ENCODE data around the gene UHRF1.
A peak's percentile ranks its signal among the peaks of the same experiment; 100 is the strongest.

Gene UHRF1

DNA sequence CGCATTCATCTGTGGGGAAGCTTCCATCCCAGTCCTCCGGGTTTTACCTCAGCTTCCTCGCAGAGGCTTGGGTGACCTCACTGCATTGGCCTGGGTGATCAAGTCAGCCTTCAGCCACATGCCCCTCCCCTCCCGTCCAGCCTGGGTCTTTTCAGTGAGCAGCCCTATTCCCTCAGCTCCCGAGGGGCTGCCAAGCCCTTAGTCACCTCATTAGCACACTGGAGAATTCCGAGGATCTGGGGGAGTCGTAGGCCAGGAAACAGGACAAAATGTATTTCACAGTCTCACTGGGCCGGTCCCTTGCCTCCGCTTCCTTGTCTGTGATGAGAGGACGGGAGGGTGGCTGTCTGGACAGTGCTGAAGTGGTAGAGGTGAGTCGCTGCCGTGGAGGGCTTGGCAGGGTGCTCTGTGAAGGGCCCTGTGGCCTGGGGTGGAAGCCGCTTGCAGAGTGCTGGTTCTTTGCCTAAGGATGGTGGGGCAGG lies 79.5 kb downstream of the UHRF1 start:
- peak; percentile 96 for DNase-seq (ENCODE audit: low read depth, low spot score)

DNA sequence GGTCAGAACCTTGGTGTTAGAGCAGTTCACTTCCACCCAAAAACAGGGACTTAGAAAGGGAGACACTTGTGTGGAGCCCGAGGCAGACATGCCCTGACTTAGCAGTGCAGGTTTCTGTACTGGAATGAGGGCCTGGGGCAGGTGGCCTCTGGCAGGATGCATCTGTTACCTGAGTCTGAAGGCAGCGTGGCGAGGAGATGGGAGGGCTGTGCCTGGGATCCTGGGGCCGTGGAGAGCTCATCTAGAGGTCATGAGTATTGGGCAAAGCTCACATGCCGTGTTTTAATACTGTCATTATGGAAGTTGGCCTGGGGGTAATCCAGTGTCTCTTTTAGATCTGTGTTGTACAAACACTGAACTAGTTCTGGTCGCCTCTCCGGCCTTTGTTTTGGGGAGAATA lies 81.0 kb downstream of the UHRF1 start:
- no peak for DNase-seq (ENCODE audit: low read depth, low spot score)

DNA sequence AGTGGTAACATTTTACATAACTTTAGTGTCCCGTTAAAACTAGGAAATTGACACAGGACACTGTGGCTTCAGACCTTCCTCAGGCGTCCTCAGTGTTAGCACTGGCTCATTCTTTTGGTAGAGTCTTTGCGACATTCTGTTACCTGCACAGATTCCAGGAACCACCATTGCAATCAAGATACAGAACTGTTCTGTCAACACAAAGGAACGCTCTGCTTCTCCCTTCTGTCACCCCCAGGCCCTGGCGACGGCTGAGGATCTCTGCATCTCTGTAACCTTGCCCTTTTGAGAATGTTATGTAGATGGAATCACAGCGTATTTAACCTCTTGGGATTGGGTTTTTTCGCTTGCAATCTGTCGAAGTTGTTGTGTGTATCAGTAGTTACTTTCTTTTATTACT lies 82.2 kb downstream of the UHRF1 start:
- no peak for DNase-seq (ENCODE audit: low read depth, low spot score)

DNA sequence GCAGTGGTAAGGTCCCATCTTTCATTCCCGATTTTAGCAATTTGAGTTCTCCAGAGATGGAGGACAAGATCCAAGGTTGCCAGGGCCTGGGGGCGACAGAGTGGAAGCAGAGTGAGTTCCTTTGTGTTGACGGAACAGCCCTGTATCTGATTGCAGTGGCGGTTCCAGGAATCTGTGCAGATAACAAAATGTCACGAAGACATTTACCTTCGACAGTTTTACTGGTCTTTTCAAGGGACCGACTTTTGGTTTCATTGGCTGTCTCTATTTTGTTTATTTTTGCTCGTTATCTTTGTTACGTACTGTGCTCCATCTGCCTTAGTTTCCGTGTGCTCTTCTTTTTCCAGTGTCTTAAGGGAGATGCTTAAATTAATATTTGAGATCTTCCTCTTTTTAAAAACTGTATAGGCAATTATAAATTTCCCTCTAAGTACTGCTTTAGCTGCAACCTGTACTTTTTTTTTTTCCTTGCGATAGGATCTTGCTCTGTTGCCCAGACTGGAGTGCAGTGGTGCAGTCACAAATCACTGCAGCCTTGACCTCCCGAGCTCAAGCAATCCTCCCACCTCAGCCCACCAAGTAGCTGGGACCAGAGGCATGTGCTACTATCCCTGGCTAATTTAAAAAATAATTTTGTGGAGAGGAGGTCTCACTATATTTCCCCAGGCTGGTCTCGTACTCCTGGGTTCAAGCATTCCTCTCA lies 82.8 kb downstream of the UHRF1 start:
- no peak for DNase-seq (ENCODE audit: low read depth, low spot score)

DNA sequence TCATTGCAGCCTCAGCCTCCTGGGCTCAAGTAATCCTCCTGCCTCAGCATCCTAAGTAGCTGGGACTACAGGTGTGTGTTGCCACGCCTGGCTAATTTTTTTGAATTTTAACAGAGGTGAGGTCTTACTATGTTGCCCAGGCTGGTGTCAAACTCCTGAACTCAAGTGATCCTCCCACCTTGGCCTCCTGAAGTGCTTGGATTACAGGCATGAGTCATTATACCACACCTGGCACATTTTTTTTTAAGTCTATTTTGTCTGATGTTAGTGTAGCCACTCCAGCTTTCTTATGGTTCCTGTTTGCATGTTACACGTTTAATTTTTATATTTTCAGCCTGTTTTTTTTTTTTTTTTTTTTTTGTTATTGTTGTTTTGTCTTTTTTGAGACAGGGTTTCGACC lies 84.4 kb downstream of the UHRF1 start:
- DNase-seq (ENCODE audit: low read depth, low spot score): no peak

DNA sequence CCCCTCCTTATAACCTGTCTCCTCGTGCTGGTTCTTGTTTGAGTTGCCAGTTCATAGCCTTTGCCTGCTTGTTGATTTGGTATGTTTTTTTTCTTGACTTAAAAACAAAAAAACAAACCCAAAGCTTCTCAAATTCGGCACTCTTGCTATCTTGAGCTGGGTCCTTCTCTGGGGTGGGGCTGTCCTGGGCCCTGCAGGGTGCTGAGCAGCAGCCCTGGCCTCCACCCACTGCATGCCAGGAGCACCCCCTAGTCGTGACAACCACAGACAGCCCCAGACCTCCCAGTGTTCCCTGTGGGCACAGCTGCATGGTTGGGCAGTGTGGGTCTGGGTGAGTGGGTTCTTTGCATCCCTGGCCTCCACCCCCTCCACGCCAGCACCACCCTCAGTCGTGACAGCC lies 87.4 kb downstream of the UHRF1 start:
- DNase-seq (ENCODE audit: low read depth, low spot score): no peak

DNA sequence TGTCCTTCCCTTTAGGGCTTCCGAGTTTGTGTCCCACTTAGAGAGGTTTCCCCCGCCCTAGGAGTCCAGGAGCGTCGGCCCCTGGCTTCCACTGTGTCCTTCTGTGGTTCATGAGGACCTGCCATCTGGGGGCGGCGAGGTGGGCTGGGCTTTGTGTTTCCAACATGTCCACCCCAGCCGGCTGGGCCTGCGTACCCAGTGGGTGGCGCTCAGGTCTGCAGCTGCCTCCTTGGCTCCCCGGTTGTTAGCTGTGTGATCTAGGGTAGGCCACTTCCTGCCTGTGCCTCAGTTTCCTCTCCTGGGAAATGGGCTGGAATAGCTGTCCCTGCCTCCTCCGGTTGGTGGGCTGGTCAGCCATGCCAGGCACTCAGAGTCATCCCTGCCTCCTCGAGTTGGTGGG lies 88.0 kb downstream of the UHRF1 start:
- no peak for DNase-seq (ENCODE audit: low read depth, low spot score)

DNA sequence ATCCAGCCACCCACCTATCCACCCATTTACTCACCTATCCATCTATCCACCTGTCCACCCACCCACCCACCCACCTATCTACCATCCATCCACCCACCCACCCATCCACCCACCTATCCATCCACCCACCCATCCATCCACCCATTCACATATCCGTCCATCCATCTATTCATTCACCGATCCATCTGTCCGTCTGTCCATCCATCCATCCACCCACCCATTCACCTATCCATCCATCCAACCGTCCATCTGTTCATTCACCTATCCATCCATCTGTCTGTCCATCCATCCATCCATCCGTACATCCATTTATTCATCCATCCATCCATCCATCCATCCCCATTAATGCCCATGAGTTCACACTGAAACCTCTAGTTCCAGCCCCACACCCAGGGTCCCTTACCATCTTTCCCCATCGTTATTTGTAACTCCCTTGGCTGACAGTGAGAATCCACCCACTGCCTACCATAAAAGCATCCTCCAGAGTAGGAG lies 90.9 kb downstream of the UHRF1 start:
- DNase-seq (ENCODE audit: low read depth, low spot score): no peak

DNA sequence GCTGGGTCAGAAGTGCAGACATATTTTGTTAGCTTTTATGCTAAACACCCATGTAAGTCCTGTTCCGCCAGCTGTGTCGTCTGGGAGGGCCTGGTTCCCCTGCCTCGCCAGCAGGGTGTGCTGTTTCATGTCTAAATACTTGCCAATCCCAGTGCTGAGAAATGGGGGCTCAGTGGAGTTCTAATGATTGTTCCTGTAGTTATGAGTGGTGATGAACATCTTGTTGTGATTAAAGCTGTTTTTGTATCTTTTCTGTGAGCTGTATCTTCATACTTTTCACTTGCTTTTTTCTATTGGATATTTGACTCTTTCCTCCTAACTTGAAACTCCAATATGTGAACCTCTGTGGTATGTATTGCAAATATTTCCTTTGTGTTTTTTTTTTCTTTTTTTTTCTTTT lies 92.3 kb downstream of the UHRF1 start:
- peak; percentile 53 for DNase-seq (ENCODE audit: low read depth, low spot score)

DNA sequence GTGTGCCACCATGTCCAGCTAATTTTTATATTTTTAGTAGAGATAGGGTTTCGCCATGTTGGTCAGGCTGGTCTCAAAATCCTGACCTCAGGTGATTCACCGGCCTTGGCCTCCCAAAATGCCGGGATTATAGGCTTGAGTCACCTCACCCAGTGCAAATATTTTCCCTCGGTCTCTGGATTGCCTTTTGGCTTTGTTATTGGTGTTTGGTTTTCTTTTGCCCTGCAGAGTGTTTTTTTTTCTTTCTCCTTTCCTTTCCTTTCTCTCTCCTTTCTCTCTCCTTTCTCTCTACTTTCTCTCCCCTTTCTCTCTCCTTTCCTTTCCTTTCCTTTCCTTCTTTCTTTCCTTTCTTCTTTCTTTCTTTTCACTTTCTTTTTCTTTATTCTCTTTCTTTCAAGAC lies 92.8 kb downstream of the UHRF1 start:
- DNase-seq (ENCODE audit: low read depth, low spot score): peak; percentile 68

DNA sequence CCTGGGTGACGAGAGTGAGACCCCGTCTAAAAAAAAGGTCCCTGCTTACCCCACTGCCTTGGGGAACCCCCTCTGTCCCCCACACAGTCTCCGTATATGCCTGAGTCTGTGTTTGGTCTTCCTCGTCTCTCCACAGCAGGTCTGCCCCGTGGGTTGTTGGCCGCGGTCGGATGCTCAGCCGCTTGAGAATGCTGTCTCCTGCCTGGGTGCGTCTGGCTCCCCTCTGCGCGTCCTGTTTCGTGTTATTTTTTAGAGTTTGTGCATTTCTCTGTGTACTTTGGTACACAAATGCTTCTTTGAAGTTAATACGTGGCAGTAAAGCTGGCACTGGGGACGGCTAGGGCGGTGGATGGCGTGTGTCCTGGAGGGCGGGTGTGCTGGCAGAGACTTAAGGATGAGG lies 94.5 kb downstream of the UHRF1 start:
- no peak for DNase-seq (ENCODE audit: low read depth, low spot score)

DNA sequence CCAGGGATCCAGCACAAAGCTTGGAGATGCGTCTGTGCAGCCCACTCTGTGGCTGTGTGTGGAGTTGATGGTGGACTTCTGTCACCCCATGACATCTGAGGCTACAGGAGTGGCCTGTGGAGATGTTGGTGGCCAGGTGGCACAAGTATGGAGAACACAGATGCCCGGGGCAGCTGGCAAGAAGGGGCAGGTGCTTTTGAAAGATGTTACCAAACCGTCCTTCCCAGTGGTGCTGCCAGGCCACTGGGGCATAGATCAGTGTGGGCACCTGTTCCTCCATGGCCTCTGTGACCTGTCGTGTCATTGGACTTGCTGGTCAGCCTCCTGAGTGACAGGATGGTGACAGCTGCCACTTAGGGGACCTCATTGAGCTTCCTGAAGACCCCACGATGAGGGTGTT lies 95.8 kb downstream of the UHRF1 start:
- no peak for DNase-seq (ENCODE audit: low read depth, low spot score)

DNA sequence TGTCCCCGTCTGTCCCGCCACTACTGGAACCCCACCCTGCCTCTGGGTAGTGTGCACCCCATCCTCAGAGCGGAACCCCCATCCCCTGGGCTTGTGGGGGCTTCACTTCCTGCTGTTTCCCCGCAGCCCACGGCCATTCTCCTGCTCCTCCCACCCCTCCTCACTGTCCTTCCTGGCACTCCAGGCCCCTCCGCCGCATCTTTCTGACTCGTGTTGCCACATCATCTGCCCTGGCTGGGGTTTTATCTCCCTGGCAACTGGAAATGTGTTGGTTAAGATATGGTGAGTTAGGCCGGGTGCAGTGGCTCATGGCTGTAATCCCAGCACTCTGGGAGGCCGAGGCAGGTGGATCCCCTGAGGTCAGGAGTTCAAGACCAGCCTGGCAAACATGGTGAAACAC lies 96.9 kb downstream of the UHRF1 start:
- no peak for DNase-seq (ENCODE audit: low read depth, low spot score)

DNA sequence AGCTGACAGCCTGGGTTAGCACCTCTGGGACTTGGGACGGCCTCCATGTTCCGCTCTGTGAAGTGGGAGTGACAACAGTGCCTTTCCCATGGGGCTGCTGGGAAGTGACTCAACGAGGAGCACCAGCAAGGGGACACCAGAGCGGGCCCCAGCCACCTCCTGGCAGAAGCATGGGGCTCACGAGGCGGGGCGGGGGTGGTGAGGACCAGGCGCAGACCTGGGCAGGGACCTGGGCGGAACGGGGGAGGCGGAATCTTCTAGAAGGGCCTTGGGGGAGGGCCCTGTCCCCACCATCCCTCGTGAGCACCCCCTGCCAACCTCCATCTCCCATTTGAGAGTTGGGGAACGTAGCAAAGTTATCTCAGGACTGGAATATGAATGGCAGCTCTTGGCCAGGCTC lies 97.5 kb downstream of the UHRF1 start:
- DNase-seq (ENCODE audit: low read depth, low spot score): no peak
